ENCODE data around the gene CCNB1IP1.

DNA sequence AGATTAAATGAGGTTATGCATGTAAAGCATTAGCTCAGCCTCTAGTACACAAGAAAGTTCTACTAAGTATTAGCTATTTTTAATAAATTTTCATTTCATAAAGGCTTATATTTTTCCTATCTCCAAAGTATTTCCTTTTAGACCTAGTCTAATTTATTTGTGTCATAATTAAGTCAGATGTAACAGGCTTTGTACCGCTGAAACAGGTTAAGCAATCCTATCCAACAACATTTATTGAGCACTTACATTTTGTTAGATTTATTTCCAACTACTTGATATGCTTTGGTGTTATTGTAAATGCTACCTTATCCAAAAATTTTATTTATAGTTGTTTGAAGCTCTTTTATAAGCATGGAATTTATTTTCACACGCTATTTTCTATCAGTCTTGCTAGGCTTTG, 8.6 kb upstream of the CCNB1IP1 start:
- TF ChIP-seq, protein P1, sequence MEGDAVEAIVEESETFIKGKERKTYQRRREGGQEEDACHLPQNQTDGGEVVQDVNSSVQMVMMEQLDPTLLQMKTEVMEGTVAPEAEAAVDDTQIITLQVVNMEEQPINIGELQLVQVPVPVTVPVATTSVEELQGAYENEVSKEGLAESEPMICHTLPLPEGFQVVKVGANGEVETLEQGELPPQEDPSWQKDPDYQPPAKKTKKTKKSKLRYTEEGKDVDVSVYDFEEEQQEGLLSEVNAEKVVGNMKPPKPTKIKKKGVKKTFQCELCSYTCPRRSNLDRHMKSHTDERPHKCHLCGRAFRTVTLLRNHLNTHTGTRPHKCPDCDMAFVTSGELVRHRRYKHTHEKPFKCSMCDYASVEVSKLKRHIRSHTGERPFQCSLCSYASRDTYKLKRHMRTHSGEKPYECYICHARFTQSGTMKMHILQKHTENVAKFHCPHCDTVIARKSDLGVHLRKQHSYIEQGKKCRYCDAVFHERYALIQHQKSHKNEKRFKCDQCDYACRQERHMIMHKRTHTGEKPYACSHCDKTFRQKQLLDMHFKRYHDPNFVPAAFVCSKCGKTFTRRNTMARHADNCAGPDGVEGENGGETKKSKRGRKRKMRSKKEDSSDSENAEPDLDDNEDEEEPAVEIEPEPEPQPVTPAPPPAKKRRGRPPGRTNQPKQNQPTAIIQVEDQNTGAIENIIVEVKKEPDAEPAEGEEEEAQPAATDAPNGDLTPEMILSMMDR (conservative IDR thresholded peaks at IDR 0.05; ENCODE audit: low read length), result no peak
- no peak for TF ChIP-seq EZH2phosphoT487 (IDR thresholded peaks at IDR 0.05; ENCODE audit: borderline replicate concordance)

Measured in Loucy (cell line).